ENCODE results near the gene ADARB2.
"Not testable (repeated sequence)": the region's sequence is repeated elsewhere in the genome, so short reads cannot be mapped to it uniquely, and the experiment has no call there.

ADARB2 gene

GRCh38 chr10:1449021-1449420 lies 288.3 kb downstream of the ADARB2 start:
- no peak for DNase-seq (ENCODE audit: low read depth in 2 of 3, low spot score in 2 of 3)

GRCh38 chr10:1448252-1448930 lies 288.9 kb downstream of the ADARB2 start:
- no peak for DNase-seq (ENCODE audit: low read depth in 2 of 3, low spot score in 2 of 3)

DNA sequence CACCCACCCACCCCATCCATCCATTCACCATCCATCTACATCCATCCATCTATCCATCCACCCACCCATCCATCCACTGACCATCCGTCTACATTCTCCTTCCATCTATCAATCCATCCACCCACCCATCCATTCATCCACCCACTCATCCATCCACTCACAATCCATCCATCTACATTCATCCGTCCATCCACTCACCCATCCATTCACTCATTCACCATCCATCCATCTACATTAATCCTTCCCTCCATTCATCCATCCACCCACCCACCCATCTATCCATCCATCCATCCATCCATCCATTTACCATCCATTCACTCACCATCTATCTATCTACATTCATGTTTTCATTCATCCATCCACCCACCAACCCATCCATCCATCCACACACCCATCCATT lies 292.5 kb downstream of the ADARB2 start:
- DNase-seq (ENCODE audit: low read depth in 2 of 3, low spot score in 2 of 3) = no peak

- DNase-seq (ENCODE audit: low read depth in 2 of 3, low spot score in 2 of 3) = no peak
Measured at GRCh38 chr10:1440897-1441296, 296.4 kb downstream of the ADARB2 start.

- DNase-seq (ENCODE audit: low read depth in 2 of 3, low spot score in 2 of 3) = no peak
Measured at GRCh38 chr10:1434912-1435692, 302.2 kb downstream of the ADARB2 start.

GRCh38 chr10:1434202-1434601 lies 303.1 kb downstream of the ADARB2 start:
- no peak for DNase-seq (ENCODE audit: low read depth in 2 of 3, low spot score in 2 of 3)

DNA sequence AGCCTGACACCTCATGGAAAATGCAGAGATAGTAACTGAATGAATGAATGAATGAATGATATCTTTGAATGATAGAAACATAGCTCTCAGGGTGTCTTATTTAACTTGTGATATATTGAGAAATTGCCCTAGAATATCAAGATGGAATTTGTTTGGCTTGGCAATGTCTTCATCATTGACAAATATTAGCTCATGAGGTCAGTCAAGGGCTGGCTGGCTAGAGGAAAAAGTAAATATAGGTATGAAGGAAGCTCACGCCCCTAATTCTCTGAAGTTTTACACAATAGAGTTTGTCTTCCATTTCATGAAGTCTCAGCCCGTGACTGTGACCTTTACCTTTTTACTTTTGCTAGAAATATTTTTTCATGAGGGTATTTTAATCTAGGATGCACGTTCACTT lies 305.2 kb downstream of the ADARB2 start:
- no peak for DNase-seq (ENCODE audit: low read depth in 2 of 3, low spot score in 2 of 3)

- no peak for DNase-seq (ENCODE audit: low read depth in 2 of 3, low spot score in 2 of 3)
Measured at GRCh38 chr10:1431229-1431628, 306.1 kb downstream of the ADARB2 start.

DNA sequence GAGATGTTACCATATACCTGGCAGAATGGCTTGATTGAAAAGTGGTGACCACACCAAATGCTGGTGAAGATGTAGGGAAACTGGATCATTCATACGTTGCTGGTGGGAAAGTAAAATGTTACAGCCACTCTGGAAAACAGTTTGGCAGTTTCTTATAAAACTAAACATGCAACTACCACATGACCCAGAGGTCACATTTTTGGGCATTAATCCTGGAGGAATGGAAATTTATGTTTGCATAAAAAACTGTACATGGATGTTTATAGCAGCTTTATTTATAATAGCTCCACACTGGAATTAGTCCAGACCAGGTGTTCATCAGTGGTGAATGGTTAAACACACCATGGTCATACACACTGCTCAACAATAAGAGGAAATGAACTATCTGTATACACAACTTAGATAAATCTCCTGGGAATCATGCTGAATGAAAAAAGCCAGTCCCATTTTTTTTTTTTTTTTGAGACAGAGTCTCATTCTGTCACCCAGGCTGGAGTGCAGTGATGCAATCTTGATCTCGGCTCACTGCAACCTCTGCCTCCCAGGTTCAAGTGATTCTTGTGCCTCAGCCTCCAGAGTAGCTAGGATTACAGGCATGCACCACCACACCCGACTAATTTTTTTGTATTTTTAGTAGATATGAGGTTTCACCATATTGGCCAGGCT lies 309.7 kb downstream of the ADARB2 start:
- not testable (repeated sequence) for DNase-seq (ENCODE audit: low read depth in 2 of 3, low spot score in 2 of 3)

GRCh38 chr10:1426786-1427185 lies 310.5 kb downstream of the ADARB2 start:
- DNase-seq (ENCODE audit: low read depth in 2 of 3, low spot score in 2 of 3) = no peak

- no peak for DNase-seq (ENCODE audit: low read depth in 2 of 3, low spot score in 2 of 3)
Measured at GRCh38 chr10:1425879-1426278, 311.4 kb downstream of the ADARB2 start.

DNA sequence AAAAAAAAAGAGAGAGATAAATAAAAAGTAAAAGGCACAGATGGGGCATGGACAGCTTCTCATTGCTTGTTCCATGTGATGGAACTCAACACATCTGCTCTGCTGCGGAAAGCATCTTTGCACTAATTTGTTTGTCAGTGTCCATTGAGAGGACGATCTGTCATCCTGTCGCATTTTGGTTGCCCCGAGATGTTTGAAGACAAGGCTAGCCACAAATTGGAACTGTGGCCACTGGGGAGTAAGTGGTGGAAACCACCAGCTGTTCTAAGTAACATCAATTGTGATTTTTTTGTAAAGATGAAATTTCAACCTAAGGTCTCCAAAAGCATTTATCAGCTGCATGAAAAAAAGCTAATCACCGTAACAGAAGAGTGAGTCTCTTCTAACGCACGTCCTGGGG lies 312.7 kb downstream of the ADARB2 start:
- no peak for DNase-seq (ENCODE audit: low read depth in 2 of 3, low spot score in 2 of 3)

DNA sequence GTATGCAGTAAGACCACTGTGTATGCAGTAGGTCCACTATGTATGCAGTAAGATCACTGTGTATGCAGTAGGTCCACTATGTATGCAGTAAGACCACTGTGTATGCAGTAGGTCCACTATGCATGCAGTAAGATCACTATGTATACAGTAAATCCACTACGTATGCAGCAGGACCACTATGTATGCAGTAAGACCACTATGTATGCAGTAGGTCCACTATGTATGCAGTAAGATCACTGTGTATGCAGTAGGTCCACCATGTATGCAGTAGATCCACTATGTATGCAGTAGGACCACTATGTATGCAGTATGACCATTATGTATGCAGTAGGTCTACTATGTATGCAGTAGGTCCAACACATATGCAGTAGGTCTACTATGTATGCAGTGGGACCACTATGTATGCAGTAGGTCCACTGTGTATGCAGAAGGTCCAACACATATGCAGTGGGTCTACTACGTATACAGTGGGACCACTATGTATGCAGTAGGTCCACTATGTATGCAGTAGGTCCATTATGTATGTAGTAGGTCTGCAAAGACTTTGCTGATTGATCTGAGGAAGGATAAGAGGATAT lies 313.6 kb downstream of the ADARB2 start:
- no peak for DNase-seq (ENCODE audit: low read depth in 2 of 3, low spot score in 2 of 3)

GRCh38 chr10:1422275-1422674 lies 315.1 kb downstream of the ADARB2 start:
- DNase-seq (ENCODE audit: low read depth in 2 of 3, low spot score in 2 of 3) = no peak

GRCh38 chr10:1420661-1421362 lies 316.5 kb downstream of the ADARB2 start:
- DNase-seq (ENCODE audit: low read depth in 2 of 3, low spot score in 2 of 3) = peak; percentile 13 to 45 (median 37)

DNA sequence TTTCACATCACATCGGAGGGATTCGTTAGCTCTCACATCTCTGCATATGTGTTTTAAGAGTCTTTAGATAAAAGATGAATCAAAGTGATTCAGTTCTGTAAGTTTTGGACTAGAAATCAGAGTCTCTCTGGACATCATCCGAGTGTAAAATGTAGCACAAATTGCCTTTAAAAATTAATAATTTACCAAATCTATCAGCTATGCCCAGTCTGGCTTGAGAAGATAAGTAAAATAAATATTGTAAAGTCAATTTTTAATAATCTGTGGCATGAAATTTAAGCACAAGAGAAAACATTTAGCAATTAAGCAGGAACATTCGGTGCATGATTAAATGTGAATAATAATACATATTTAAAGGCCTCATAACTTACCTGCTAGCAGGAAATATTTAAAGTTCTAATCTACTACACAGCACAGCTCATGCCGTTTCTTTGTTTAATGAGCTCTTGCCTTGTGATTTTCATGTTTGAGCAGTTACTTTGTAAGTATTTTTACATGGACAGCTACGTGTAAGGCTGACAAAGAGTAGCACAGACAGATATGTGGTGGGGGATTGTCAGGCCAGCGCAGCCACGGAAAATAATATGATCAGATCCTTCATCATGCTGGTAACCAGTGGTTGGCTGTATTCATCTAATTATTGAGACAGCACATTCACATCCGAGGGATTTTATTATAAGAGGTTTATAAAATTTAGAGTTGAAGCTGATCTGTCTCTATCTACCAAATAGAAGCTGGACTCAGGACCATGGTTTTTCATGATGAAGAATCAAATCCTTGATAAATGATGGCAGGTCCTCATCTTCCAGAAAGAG lies 317.3 kb downstream of the ADARB2 start:
- no peak for DNase-seq (ENCODE audit: low read depth in 2 of 3, low spot score in 2 of 3)

GRCh38 chr10:1418031-1418550 lies 319.2 kb downstream of the ADARB2 start:
- no peak for DNase-seq (ENCODE audit: low read depth in 2 of 3, low spot score in 2 of 3)

GRCh38 chr10:1417574-1417973 lies 319.8 kb downstream of the ADARB2 start:
- no peak for DNase-seq (ENCODE audit: low read depth in 2 of 3, low spot score in 2 of 3)

DNA sequence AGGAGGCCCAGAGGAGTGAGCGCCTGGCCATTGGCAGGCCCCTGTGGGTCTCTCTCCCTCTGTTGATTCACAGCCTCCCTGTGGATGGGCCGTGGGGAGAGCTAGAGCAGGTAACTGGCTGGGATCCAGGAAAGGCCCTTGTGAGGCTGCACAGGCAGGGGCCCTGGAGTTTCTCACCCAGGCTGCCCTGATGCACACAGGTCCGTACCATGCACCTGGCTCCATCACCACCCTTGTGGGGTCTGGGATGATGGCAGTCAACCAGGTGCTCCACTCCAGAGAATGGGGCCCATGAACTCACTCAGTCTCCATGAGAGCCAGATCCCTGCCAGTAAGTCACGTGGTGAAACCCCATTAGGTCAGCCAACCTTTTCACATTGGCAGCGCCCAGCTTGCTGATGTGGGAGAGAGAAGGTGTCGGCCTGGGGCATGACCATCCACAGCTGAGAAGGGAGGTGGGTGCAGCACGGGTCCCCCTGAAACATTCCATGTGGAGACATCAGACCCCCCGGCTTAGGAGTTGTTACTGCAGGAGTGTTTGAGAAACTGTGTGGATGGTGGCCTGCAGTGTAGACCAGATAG lies 320.8 kb downstream of the ADARB2 start:
- DNase-seq (ENCODE audit: low read depth in 2 of 3, low spot score in 2 of 3) = no peak

GRCh38 chr10:1414893-1415292 lies 322.4 kb downstream of the ADARB2 start:
- no peak for DNase-seq (ENCODE audit: low read depth in 2 of 3, low spot score in 2 of 3)
